ENCODE results near the gene AFP. TPM values are rescaled to one million over a fixed set of nuclear protein-coding genes. Genes with fewer than 3 reads are reported as not detected.

The AFP gene
- total RNA-seq, 1 experiment from 2014 or later, result 4.9 TPM

GRCh38 chr4:73401412-73401811 lies 34.6 kb upstream of the AFP start:
- no peaks in the 10 kb centered on the region for H3K23me2 ChIP-seq (ENCODE audit: insufficient read length, low read depth, low read length, poor library complexity, severe bottlenecking)
- no peak overlapping the region for H2BK5ac ChIP-seq (ENCODE audit: insufficient read length, low read length)
- no peak overlapping the region for H4K8ac ChIP-seq (replicated peaks; ENCODE audit: insufficient read length, low read depth, low read length)
- no peaks in the 10 kb centered on the region for H3K4me1 ChIP-seq (ENCODE audit: insufficient read depth, low read length)
- H3K27ac Mint-ChIP-seq, result no peak overlapping the region; a peak in 1 of 7 replicates
- no peak for DNase-seq
- H2AK5ac ChIP-seq (ENCODE audit: insufficient read length, low read length), result no peak overlapping the region
- H3K56ac ChIP-seq (ENCODE audit: insufficient read length, low read depth, low read length), result no peak overlapping the region
- no peak overlapping the region for H4K5ac ChIP-seq (ENCODE audit: insufficient read length, low read depth, low read length)
- no peaks in the 10 kb centered on the region for H4K20me1 ChIP-seq (ENCODE audit: control insufficient read depth, insufficient read depth, insufficient read length)
- H3K4ac ChIP-seq (ENCODE audit: low read depth, low read length), result no peak overlapping the region
- no peak overlapping the region for H3K23ac ChIP-seq (ENCODE audit: insufficient read length, low read depth, low read length)
- no peak overlapping the region for H3K14ac ChIP-seq (ENCODE audit: insufficient read depth, low read length)
- no peaks in the 10 kb centered on the region for H3K79me1 ChIP-seq (ENCODE audit: insufficient read depth, low read depth, low read length, poor library complexity, severe bottlenecking)
- H3K27me3 Mint-ChIP-seq (ENCODE audit: low read depth), result no peaks in the 10 kb centered on the region
- H2AFZ ChIP-seq (ENCODE audit: low read length), result no peak overlapping the region
- H2BK20ac ChIP-seq (ENCODE audit: low read depth, low read length, poor library complexity, severe bottlenecking), result no peak overlapping the region
- H2BK12ac ChIP-seq (ENCODE audit: insufficient read length, low read depth, low read length), result no peak overlapping the region
- H3K27ac ChIP-seq (ENCODE audit: insufficient read length, low read depth, low read length), result no peak overlapping the region
- H4K91ac ChIP-seq (ENCODE audit: insufficient read length, low read depth, low read length), result no peak overlapping the region
- no peaks in the 10 kb centered on the region for H3K36me3 Mint-ChIP-seq (ENCODE audit: insufficient read depth in 1 of 3, low read depth in 3 of 3)
- WGBS (ENCODE audit: extremely low coverage, insufficient read length, low lambda C conversion rate), result no CpG with 5 or more reads among the region's 2 CpGs
- no peak overlapping the region for H3T11ph ChIP-seq (ENCODE audit: low read length)
- no peak overlapping the region for H3K4me3 Mint-ChIP-seq
- H3K9me3 Mint-ChIP-seq, result no peaks in the 10 kb centered on the region
- no peak overlapping the region for H3K18ac ChIP-seq (ENCODE audit: insufficient read length, low read depth, low read length)
- H3K4me2 ChIP-seq (ENCODE audit: insufficient read depth, insufficient read length, low read length), result no peak overlapping the region
- H2BK15ac ChIP-seq (ENCODE audit: low read depth, low read length), result no peak overlapping the region
- no peak overlapping the region for H2BK120ac ChIP-seq (ENCODE audit: low read depth, low read length, poor library complexity, severe bottlenecking)
- H3K4me1 Mint-ChIP-seq, result peaks cover 4 to 7% of the 10 kb centered on the region in 2 experiments
- no peaks in the 10 kb centered on the region for H3K9me3 ChIP-seq (ENCODE audit: control insufficient read depth, low read depth, low read length)
- no peaks in the 10 kb centered on the region for H3K79me2 ChIP-seq (ENCODE audit: insufficient read depth, low read length)
- no peak for TF ChIP-seq CTCF (conservative IDR thresholded peaks at IDR 0.05)
- no peak overlapping the region for H3K9ac ChIP-seq (ENCODE audit: extremely low read depth, insufficient read length, low read length)
- no peaks in the 10 kb centered on the region for H3K27me3 ChIP-seq (ENCODE audit: insufficient read depth, low read length)
